Measurements from ENCODE around the gene GCAT.
A peak's percentile ranks its signal among the peaks of the same experiment; 100 is the strongest.

The GCAT gene

GRCh38 chr22:37807410-37808293, at the start of gene GCAT:
GCAT (plus strand) TSS chr22:37807934; CDS start chr22:37807968, 34 bp downstream.
- DNase-seq (peak; percentile 84 to 90), ATAC-seq (peak; percentile 94)
- Mint-ChIP-seq H3K4me1 (peaks cover 54% of the 10 kb centered on the region), H3K9me3 (no peaks in the 10 kb centered on the region), H3K27ac (peak within 1 kb of the TSS; percentile 19 to 57), H3K27me3 (peaks cover 82% of the 10 kb centered on the region), H3K4me3 (peak within 1 kb of the TSS; percentile 69 to 81)

DNA sequence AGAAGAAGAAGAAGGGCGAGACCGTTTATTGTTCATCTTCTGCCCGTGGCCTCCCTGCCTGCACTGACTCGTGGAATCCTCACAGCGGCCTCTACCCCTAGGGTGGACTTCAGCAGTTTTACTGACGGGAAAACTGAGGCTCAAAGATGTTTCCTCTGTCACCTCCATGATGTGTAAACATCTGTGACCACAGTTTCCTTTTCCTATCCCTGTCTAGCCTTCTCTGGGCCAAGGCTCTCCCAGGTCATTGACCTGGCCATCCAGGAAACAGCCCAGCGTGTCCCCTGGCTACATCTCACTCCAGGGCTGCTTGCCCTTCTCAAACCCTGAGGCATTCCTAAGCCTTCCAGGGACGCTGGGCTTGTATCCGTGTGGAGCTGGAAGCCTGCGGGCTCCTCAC, 49.0 kb upstream of the GCAT start:
- no peaks in the 10 kb centered on the region for H3K9me3 Mint-ChIP-seq
- H3K4me3 Mint-ChIP-seq: no peak overlapping the region
- no peaks in the 10 kb centered on the region for H3K27me3 Mint-ChIP-seq
- no peak for ATAC-seq
- no peak for DNase-seq
- H3K27ac Mint-ChIP-seq: no peak overlapping the region
- no peaks in the 10 kb centered on the region for H3K4me1 Mint-ChIP-seq

GRCh38 chr22:37759281-37759680, 48.5 kb upstream of the GCAT start:
- Mint-ChIP-seq H3K4me3 (no peak overlapping the region), H3K9me3 (no peaks in the 10 kb centered on the region), H3K4me1 (no peaks in the 10 kb centered on the region), H3K27me3 (no peaks in the 10 kb centered on the region), H3K27ac (peak overlapping the region in 1 of 2 donors; percentile 19)
- ATAC-seq (no peak), DNase-seq (no peak)

- no peak overlapping the region for H3K27ac Mint-ChIP-seq
- no peak for ATAC-seq
Measured at GRCh38 chr22:37760152-37760551, 47.6 kb upstream of the GCAT start.

GRCh38 chr22:37762389-37762836, 45.3 kb upstream of the GCAT start:
- H3K4me3 Mint-ChIP-seq: no peak overlapping the region
- H3K4me1 Mint-ChIP-seq: no peaks in the 10 kb centered on the region
- H3K27ac Mint-ChIP-seq: peak overlapping the region; percentile 42 to 82
- H3K27me3 Mint-ChIP-seq: no peaks in the 10 kb centered on the region
- no peak for DNase-seq
- ATAC-seq: no peak
- H3K9me3 Mint-ChIP-seq: no peaks in the 10 kb centered on the region

More at GRCh38 chr22:37760152-37760551, 47.6 kb upstream of the GCAT start:
- no peak for DNase-seq
- Mint-ChIP-seq H3K9me3 (no peaks in the 10 kb centered on the region), H3K4me3 (no peak overlapping the region), H3K27me3 (no peaks in the 10 kb centered on the region), H3K4me1 (no peaks in the 10 kb centered on the region)

- H3K4me1 Mint-ChIP-seq: no peaks in the 10 kb centered on the region
- H3K27me3 Mint-ChIP-seq: no peaks in the 10 kb centered on the region
- DNase-seq: no peak
- H3K27ac Mint-ChIP-seq: no peak overlapping the region
- no peak for ATAC-seq
- no peaks in the 10 kb centered on the region for H3K9me3 Mint-ChIP-seq
- no peak overlapping the region for H3K4me3 Mint-ChIP-seq
Measured at GRCh38 chr22:37763012-37763411, 44.7 kb upstream of the GCAT start.

DNA sequence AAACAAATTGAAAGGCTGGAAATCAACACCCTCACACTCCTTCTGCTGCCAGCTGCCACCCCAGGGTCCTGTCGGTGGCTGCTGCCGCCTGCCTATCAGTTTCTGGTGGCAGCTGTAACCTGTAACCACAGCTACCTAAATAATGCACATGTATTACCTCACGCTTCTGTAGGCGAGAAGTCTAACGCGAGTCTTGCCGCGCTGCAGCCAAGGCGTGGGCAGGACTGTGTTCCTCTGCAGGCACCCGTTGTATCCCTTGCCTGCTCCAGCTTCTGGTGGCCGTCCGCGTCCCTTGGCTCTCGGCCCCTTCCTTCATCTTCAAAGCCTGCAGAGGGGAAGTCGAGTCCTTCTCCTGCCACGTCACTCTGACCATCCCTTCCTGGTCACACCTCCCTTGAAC, 44.1 kb upstream of the GCAT start:
- Mint-ChIP-seq H3K27me3 (no peaks in the 10 kb centered on the region), H3K27ac (peak overlapping the region in 1 of 2 donors; percentile 13), H3K4me3 (no peak overlapping the region), H3K9me3 (no peaks in the 10 kb centered on the region), H3K4me1 (no peaks in the 10 kb centered on the region)
- DNase-seq: no peak
- ATAC-seq: no peak

DNA sequence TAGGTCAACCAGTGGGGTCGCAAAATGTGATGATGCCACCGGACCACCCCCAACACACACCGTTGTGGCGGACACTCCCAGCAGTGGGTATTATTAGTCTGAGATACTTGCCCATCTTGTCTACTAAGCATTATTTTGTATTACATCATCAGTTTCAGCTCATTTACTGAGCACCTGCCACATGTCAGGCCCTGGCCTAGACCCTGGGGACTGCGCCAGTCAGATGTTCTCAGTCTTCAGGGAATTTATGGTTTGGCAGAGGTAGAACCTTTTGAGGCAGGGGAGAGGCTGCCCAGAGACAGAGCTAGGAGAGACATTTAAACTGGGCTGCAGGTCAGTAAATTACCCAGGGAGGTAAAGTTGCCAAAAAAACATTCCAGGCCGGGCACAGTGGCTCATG, 43.1 kb upstream of the GCAT start:
- no peaks in the 10 kb centered on the region for H3K27me3 Mint-ChIP-seq
- H3K27ac Mint-ChIP-seq: peak overlapping the region in 1 of 2 donors; percentile 33
- ATAC-seq: no peak

GRCh38 chr22:37765498-37765897, 42.2 kb upstream of the GCAT start:
- H3K9me3 Mint-ChIP-seq: no peaks in the 10 kb centered on the region

More for the DNA sequence above, 43.1 kb upstream of the GCAT start:
- no peak for DNase-seq
- H3K4me1 Mint-ChIP-seq: no peaks in the 10 kb centered on the region
- no peak overlapping the region for H3K4me3 Mint-ChIP-seq
- no peaks in the 10 kb centered on the region for H3K9me3 Mint-ChIP-seq

DNA sequence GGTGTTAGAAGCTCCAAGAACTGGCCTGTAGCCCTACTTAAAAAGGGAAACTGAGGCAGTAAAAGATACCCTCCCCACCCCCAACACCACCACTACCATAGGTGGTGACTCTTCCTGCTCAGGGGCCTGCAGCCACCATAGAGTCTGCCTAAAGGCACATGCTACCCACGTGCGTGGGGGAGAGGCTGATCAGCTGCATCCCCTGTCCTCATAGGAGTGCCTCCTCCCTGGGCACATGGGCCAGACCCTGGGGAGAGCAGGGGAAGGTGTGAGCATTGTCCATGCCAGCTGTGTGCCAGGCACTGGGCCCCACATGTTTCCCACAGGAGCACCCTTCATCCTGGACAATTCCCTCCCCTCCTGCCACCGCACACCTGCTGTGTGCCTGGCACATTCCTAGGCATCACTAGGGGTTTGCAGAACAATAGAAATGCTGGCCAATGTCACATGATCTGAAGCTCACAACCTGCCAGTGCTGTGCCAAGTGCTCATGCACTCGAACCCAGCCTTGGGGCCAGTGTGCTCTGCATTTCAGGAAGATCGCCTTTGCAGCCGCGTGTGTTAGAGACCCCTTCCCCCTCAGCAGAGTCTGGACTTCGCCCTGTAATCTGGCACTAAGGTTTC, 41.7 kb upstream of the GCAT start:
- ATAC-seq (no peak), DNase-seq (no peak)
- H3K27ac Mint-ChIP-seq: no peak overlapping the region
- no peak overlapping the region for H3K4me3 Mint-ChIP-seq
- no peaks in the 10 kb centered on the region for H3K4me1 Mint-ChIP-seq
- H3K9me3 Mint-ChIP-seq: no peaks in the 10 kb centered on the region
- H3K27me3 Mint-ChIP-seq: no peaks in the 10 kb centered on the region

More at GRCh38 chr22:37765498-37765897, 42.2 kb upstream of the GCAT start:
- H3K4me3 Mint-ChIP-seq: no peak overlapping the region
- H3K27ac Mint-ChIP-seq: no peak overlapping the region
- no peak for DNase-seq
- H3K4me1 Mint-ChIP-seq: no peaks in the 10 kb centered on the region
- no peak for ATAC-seq
- no peaks in the 10 kb centered on the region for H3K27me3 Mint-ChIP-seq

DNA sequence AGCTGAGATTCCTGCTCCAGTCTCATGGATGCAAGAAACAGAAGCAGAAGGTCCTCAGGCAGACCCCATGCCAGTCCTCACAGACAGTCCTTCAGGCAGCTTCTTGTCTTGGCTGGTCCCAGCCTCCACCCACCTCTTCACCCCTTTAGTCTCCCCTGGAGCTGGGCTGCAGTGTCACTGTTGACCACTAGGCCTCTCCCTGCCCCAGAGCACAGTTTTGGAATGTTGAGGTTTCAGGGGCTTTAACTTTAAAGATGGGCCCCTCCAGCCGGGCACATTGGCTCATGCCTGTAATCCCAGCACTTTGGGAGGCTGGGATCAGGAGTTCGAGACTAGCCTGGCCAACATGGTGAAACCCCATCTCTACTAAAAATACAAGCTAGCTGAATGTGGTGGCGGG, 39.5 kb upstream of the GCAT start:
- Mint-ChIP-seq H3K4me3 (no peak overlapping the region), H3K27me3 (no peaks in the 10 kb centered on the region), H3K27ac (no peak overlapping the region), H3K9me3 (no peaks in the 10 kb centered on the region), H3K4me1 (no peaks in the 10 kb centered on the region)
- no peak for ATAC-seq
- no peak for DNase-seq

DNA sequence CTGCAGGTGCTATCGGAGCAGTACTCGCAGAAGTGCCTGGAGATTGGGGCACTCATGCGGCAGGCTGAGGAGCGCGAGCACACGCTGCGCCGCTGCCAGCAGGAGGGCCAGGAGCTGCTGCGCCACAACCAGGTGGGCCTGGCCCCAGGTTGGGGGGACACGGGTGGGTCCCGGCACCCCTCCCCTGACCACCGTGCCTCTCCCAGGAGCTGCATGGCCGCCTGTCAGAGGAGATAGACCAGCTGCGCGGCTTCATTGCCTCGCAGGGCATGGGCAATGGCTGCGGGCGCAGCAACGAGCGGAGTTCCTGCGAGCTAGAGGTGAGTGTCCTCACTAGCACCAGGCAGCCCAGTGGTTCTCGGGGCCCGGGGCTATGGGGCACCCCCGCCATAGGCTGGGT, 38.7 kb upstream of the GCAT start:
- Mint-ChIP-seq H3K27me3 (no peaks in the 10 kb centered on the region), H3K27ac (no peak overlapping the region), H3K4me1 (no peaks in the 10 kb centered on the region), H3K4me3 (no peak overlapping the region), H3K9me3 (no peaks in the 10 kb centered on the region)
- ATAC-seq (no peak), DNase-seq (no peak)

DNA sequence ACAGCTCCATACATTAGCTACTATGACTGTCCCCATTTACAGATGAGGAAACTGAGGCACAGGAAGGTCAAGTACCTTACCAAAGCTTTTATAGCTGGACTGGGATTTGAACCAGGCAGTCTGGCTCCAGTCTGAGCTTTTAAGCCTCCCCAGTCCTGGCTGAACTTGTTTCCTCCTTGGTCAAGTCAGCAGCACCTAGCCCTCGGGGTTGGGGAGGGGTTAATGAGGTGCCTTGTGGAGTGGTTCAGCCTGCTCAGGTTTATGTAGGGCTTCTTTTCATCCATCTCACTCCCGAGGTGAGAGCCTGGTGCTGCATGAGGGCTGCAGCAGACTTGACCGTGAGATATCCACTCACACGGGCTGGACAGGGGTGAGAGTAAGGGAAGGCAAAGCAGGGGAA, 36.7 kb upstream of the GCAT start:
- no peak for DNase-seq
- Mint-ChIP-seq H3K27me3 (no peaks in the 10 kb centered on the region), H3K4me3 (no peak overlapping the region), H3K9me3 (no peaks in the 10 kb centered on the region), H3K27ac (peak overlapping the region; percentile 4 to 81), H3K4me1 (no peaks in the 10 kb centered on the region)
- ATAC-seq: no peak

- H3K27me3 Mint-ChIP-seq: no peaks in the 10 kb centered on the region
- peak overlapping the region in 1 of 2 donors; percentile 76 for H3K27ac Mint-ChIP-seq
- ATAC-seq (no peak), DNase-seq (no peak)
- no peaks in the 10 kb centered on the region for H3K9me3 Mint-ChIP-seq
- no peaks in the 10 kb centered on the region for H3K4me1 Mint-ChIP-seq
- H3K4me3 Mint-ChIP-seq: no peak overlapping the region
Measured at GRCh38 chr22:37771702-37772427, 35.9 kb upstream of the GCAT start.

DNA sequence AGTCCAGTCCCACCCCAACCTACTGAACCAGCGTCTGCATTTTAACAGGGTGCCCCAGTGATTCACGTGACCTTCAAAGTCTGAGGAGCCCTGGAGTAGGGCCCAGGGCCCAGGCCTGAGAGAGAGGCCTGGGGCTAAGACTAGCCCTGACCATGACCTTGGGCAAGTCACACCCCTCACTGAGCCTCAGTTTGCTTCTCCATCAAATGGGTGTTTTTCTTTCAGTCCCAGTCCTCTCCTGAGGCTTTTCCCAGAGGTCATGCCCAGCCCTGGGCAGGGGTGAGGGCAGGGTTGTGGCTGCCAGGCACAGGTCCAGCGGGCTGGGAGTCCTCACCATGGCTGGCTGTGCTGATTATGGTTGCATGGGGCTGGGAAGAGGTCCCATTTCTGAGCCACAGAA, 33.0 kb upstream of the GCAT start:
- DNase-seq (no peak), ATAC-seq (no peak)
- Mint-ChIP-seq H3K4me1 (no peaks in the 10 kb centered on the region), H3K4me3 (no peak overlapping the region), H3K27ac (peak overlapping the region in 1 of 2 donors; percentile 34), H3K9me3 (no peaks in the 10 kb centered on the region), H3K27me3 (no peaks in the 10 kb centered on the region)

All from stimulated activated naive CD8-positive, alpha-beta T cell treated with anti-CD3 and anti-CD28 coated beads, Interleukin-15, amount 100 ng/mL, for 72 hours (primary cell).